HepG2 (cell line): ENCODE data around the gene LOXL3. TPM values are rescaled to one million over a fixed set of nuclear protein-coding genes. Genes with fewer than 3 reads are reported as not detected.

Experiments
- HDAC6 ChIP-seq: fragments of 200-600 bp; sonication (generic); IDR thresholded peaks from 2 replicates; pipeline ENCODE4 v1.7.0; 2017; ENCODE audit warnings: mild to moderate bottlenecking, antibody characterized with exemption, low read length, low read depth
- HIC2 ChIP-seq: sonication (generic); formaldehyde crosslinking; IDR thresholded peaks from 2 replicates; pipeline ENCODE4 v1.9.0; 2022; ENCODE audit warnings: low read depth, missing genetic modification reagents
- MXD4 ChIP-seq: IDR thresholded peaks from 2 replicates; pipeline ENCODE4 v1.6.1; 2016; ENCODE audit warnings: mild to moderate bottlenecking, missing biosample characterization, missing genetic modification reagents
- PATZ1 ChIP-seq: sonication (generic); formaldehyde crosslinking; IDR thresholded peaks from 2 replicates; pipeline ENCODE4 v1.4.0; 2020; ENCODE audit warnings: missing genetic modification reagents
- RFXAP ChIP-seq: sonication (generic); formaldehyde crosslinking; IDR thresholded peaks from 2 replicates; pipeline ENCODE4 v1.4.0; 2020; ENCODE audit warnings: missing genetic modification reagents, borderline replicate concordance
- SATB2 ChIP-seq: sonication (generic); formaldehyde crosslinking; IDR thresholded peaks from 2 replicates; pipeline ENCODE4 v1.5.0; 2020; ENCODE audit warnings: missing genetic modification reagents
- ZNF367 ChIP-seq: sonication (generic); formaldehyde crosslinking; IDR thresholded peaks from 2 replicates; pipeline ENCODE4 v1.4.0; 2020; ENCODE audit warnings: missing genetic modification reagents, borderline replicate concordance
- ZNF484 ChIP-seq: sonication (generic); formaldehyde crosslinking; IDR thresholded peaks from 2 replicates; pipeline ENCODE4 v1.5.1; 2020; ENCODE audit warnings: mild to moderate bottlenecking, low read depth, missing genetic modification reagents, borderline replicate concordance
- polyA plus RNA-seq, 8 experiments: library from polyadenylated mRNA; depleted of rRNA in 3 of 8; stranded (reverse) in 7 of 8; unstranded in 1 of 8; fragments of >200 nt; fragmentation: Illumina TruSeq in 4 of 8; extraction: Trizol in 4 of 8; gene quantifications; 2 replicates each; pipeline versions ENCODE4 v1.2.1 to v1.2.3, GENCODE V29; 2011 to 2016; ENCODE audit warnings: low read depth in 4 of 8, missing spikeins in 1 of 8, mixed read lengths in 1 of 8; ENCODE audit not compliant: insufficient read depth in 1 of 8
- total RNA-seq, 5 experiments: library from RNA; depleted of rRNA; stranded (reverse); fragments of >200 nt; fragmentation: Illumina TruSeq; extraction: Trizol; gene quantifications; 2 replicates each; pipeline ENCODE4 v1.2.3, GENCODE V29; 2016; ENCODE audit warnings: low read depth in 1 of 5
- TF ChIP-seq, protein P1 (sequence below): sonication (generic); formaldehyde crosslinking; IDR thresholded peaks from one replicate; pipeline ENCODE4 v1.5.1; 2020; ENCODE audit warnings: mild to moderate bottlenecking, missing genetic modification reagents; ENCODE audit errors: not compliant biosample characterization
- TF ChIP-seq, protein P2 (sequence below): sonication (generic); formaldehyde crosslinking; IDR thresholded peaks from 2 replicates; pipeline ENCODE4 v1.5.0; 2020; ENCODE audit warnings: missing genetic modification reagents
- TF ChIP-seq, protein P3 (sequence below): sonication (generic); formaldehyde crosslinking; IDR thresholded peaks from 2 replicates; pipeline ENCODE4 v1.4.0; 2020; ENCODE audit warnings: mild to moderate bottlenecking, missing genetic modification reagents
- TF ChIP-seq, protein P4 (sequence below): IDR thresholded peaks from 2 replicates; pipeline ENCODE4 v1.6.1; 2016; ENCODE audit warnings: low read depth, borderline replicate concordance

Gene LOXL3
- total and polyA plus RNA-seq, 2 of the 13 experiments (the other 11 are each of a cell fraction or from before 2014, with no cell fraction given): 0.55 to 6.5 TPM

DNA sequence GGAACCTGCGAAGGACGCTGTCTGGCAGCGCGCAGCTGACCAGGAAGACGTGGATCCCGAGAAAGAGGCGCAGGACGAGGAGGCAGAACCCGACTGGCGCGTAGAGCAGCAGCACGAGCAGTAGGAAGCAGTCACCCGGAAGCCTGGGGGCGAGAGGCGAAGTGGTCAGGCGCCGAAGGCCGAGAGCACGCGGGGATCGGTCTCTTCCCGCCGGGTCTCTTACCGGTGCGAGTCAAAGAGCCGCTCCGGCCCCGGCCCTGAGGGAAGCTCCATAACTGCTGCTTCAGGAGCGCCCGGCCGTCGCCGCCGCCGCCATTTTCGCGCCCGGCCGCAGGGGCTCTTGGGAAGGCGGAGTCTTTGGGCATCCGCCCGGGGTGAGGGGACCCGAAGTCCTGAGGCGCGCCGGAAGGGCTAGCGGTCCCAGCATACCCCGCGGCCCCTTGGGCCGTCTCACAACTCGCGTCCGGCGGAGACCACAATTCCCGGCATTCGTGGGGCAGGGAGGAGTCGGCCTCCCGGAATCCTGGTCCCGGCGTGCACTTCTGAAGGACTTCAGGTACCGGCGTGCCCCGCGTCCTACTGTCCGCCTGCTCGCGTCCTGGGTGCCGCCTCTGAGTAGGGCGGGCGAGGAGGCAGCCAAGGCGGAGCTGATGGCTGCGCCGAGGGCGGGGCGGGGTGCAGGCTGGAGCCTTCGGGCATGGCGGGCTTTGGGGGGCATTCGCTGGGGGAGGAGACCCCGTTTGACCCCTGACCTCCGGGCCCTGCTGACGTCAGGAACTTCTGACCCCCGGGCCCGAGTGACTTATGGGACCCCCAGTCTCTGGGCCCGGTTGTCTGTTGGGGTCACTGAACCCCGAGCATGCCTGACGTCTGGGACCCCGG is 24.1 kb downstream of the LOXL3 start, which contains the start of the genes AUP1 and HTRA2 (continued):
- TF ChIP-seq, protein P1, sequence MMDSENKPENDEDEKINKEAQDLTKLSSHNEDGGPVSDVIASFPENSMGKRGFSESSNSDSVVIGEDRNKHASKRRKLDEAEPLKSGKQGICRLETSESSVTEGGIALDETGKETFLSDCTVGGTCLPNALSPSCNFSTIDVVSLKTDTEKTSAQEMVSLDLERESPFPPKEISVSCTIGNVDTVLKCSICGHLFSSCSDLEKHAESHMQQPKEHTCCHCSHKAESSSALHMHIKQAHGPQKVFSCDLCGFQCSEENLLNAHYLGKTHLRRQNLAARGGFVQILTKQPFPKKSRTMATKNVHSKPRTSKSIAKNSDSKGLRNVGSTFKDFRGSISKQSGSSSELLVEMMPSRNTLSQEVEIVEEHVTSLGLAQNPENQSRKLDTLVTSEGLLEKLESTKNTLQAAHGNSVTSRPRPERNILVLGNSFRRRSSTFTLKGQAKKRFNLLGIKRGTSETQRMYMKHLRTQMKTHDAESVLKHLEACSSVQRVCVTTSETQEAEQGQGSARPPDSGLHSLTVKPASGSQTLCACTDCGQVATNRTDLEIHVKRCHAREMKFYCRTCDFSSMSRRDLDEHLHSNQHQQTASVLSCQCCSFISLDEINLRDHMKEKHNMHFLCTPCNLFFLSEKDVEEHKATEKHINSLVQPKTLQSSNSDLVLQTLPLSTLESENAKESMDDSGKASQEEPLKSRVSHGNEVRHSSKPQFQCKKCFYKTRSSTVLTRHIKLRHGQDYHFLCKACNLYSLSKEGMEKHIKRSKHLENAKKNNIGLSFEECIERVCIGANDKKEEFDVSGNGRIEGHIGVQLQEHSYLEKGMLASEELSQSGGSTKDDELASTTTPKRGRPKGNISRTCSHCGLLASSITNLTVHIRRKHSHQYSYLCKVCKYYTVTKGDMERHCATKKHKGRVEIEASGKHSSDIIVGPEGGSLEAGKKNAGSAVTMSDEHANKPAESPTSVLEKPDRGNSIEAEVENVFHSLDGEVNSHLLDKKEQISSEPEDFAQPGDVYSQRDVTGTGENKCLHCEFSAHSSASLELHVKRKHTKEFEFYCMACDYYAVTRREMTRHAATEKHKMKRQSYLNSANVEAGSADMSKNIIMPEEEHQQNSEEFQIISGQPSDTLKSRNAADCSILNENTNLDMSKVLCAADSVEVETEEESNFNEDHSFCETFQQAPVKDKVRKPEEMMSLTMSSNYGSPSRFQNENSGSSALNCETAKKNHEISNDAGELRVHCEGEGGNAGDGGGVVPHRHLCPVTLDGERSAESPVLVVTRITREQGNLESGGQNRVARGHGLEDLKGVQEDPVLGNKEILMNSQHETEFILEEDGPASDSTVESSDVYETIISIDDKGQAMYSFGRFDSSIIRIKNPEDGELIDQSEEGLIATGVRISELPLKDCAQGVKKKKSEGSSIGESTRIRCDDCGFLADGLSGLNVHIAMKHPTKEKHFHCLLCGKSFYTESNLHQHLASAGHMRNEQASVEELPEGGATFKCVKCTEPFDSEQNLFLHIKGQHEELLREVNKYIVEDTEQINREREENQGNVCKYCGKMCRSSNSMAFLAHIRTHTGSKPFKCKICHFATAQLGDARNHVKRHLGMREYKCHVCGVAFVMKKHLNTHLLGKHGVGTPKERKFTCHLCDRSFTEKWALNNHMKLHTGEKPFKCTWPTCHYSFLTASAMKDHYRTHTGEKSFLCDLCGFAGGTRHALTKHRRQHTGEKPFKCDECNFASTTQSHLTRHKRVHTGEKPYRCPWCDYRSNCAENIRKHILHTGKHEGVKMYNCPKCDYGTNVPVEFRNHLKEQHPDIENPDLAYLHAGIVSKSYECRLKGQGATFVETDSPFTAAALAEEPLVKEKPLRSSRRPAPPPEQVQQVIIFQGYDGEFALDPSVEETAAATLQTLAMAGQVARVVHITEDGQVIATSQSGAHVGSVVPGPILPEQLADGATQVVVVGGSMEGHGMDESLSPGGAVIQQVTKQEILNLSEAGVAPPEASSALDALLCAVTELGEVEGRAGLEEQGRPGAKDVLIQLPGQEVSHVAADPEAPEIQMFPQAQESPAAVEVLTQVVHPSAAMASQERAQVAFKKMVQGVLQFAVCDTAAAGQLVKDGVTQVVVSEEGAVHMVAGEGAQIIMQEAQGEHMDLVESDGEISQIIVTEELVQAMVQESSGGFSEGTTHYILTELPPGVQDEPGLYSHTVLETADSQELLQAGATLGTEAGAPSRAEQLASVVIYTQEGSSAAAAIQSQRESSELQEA: peak; percentile 44
- peak; percentile 62 for TF ChIP-seq HIC2 (CRISPR knock-in tag)
- no peak for TF ChIP-seq RFXAP (CRISPR knock-in tag)
- peak; percentile 77 for TF ChIP-seq PATZ1 (CRISPR knock-in tag)
- TF ChIP-seq, protein P2, sequence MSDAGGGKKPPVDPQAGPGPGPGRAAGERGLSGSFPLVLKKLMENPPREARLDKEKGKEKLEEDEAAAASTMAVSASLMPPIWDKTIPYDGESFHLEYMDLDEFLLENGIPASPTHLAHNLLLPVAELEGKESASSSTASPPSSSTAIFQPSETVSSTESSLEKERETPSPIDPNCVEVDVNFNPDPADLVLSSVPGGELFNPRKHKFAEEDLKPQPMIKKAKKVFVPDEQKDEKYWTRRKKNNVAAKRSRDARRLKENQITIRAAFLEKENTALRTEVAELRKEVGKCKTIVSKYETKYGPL (CRISPR knock-in tag): peak; percentile 15
- TF ChIP-seq, protein P3, sequence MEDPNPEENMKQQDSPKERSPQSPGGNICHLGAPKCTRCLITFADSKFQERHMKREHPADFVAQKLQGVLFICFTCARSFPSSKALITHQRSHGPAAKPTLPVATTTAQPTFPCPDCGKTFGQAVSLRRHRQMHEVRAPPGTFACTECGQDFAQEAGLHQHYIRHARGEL: peak; percentile 88
- no peak for TF ChIP-seq ZNF484 (CRISPR knock-in tag)
- TF ChIP-seq, protein P4, sequence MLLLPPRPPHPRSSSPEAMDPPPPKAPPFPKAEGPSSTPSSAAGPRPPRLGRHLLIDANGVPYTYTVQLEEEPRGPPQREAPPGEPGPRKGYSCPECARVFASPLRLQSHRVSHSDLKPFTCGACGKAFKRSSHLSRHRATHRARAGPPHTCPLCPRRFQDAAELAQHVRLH (CRISPR knock-in tag): peak; percentile 48; the same call in 1 of the 2 replicates
- TF ChIP-seq MXD4 (CRISPR knock-in tag): peak; percentile 53; the same call in 1 of the 2 replicates
- no peak for TF ChIP-seq ZNF367 (CRISPR knock-in tag)
- no peak for TF ChIP-seq SATB2 (CRISPR knock-in tag)
- TF ChIP-seq HDAC6: no peak
